ENCODE data around the gene ADISSP.

DNA sequence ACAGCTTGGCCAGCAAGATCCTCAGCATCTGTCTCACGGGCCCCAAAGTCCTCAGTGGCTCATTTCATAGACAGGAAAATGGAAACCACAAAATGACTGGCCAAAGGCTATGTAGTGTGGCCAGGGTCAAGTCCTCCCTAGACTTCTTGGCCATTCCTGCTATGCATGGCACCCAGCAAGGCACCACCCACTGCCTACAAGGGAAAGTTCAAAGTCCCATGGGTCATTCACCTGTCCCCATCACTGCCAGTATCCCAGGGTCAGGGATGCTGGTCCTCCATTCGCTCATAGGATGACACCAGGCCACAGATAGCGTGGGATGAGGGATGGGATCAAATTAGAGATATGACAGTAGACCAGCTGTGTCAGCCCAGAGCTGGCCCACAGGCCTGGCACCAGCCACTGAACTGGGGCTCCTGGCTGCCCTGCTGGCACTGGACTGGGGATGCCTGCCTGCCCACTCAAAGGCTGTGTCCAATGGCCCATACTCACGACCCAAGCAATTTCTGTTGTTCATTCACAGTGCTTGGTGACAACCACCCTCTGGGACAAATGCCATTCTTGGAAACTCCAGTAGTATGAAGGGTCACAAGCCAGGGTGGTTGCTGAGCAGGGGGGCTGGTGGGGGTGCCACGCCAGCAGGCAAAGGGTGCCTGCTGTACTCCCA, 11.6 kb downstream of the ADISSP start:
- TF ChIP-seq POLR2A (IDR thresholded peaks at IDR 0.05; ENCODE audit: low read depth, low read length): no peak
- TF ChIP-seq TAF1 (IDR thresholded peaks at IDR 0.05; ENCODE audit: low read depth, low read length): no peak
- TF ChIP-seq POLR2AphosphoS5 (IDR thresholded peaks at IDR 0.05; ENCODE audit: low read depth, low read length): no peak
- no peak for TF ChIP-seq SPI1 (IDR thresholded peaks at IDR 0.05; ENCODE audit: low read depth, low read length)
- TF ChIP-seq PAX5 (IDR thresholded peaks at IDR 0.05; ENCODE audit: insufficient read depth, low read length, severe bottlenecking): no peak
